CD14-positive monocyte (primary cell): ENCODE data around the gene OR2AT4. TPM values are rescaled to one million over a fixed set of nuclear protein-coding genes. Genes with fewer than 3 reads are reported as not detected.

Source experiments
- DNase-seq, 3 donors: peaks; one replicate each; pipeline ENCODE4 v3.0.0-alpha.2; 2011 to 2022
- H2AFZ ChIP-seq: 2 replicates; pipeline ENCODE4 v1.6.0; 2012; ENCODE audit warnings: mild to moderate bottlenecking, low read depth, low read length, inconsistent platforms; ENCODE audit not compliant: insufficient read depth, poor library complexity, severe bottlenecking
- H3K27ac ChIP-seq, 2 donors: 1 replicate in 1 of 2; 2 replicates in 1 of 2; pipeline ENCODE4 v1.5.1; 2012 to 2013; ENCODE audit warnings: low read length in 2 of 2, control low read depth in 1 of 2, inconsistent platforms in 1 of 2, low read depth in 1 of 2, mild to moderate bottlenecking in 1 of 2
- H3K27me3 ChIP-seq, 2 donors: one replicate each; pipeline versions ENCODE4 v1.6.0 to v1.6.1; 2011 to 2013; ENCODE audit warnings: low read length in 2 of 2; ENCODE audit not compliant: control insufficient read depth in 2 of 2, insufficient read depth in 2 of 2
- H3K36me3 ChIP-seq, 2 donors: replicated peaks in 1 of 2; 1 replicate in 1 of 2; 2 replicates in 1 of 2; pipeline versions ENCODE4 v1.5.1 to v1.6.1; 2012 to 2013; ENCODE audit warnings: low read length in 2 of 2, control low read depth in 1 of 2, inconsistent platforms in 1 of 2, mild to moderate bottlenecking in 1 of 2; ENCODE audit not compliant: insufficient read depth in 2 of 2, control insufficient read depth in 1 of 2
- H3K4me1 ChIP-seq, 2 donors: 1 replicate in 1 of 2; 2 replicates in 1 of 2; pipeline versions ENCODE4 v1.5.1 to v1.6.1; 2012 to 2013; ENCODE audit warnings: low read length in 2 of 2, control low read depth in 1 of 2, inconsistent platforms in 1 of 2, mild to moderate bottlenecking in 1 of 2, moderate library complexity in 1 of 2; ENCODE audit not compliant: insufficient read depth in 2 of 2, control insufficient read depth in 1 of 2
- H3K4me2 ChIP-seq: replicated peaks from 2 replicates; pipeline ENCODE3; 2012; ENCODE audit warnings: low read length, moderate library complexity, mild to moderate bottlenecking; ENCODE audit not compliant: poor library complexity, severe bottlenecking; ENCODE audit errors: extremely low read depth
- H3K4me3 ChIP-seq, 3 experiments: fragments of 200-600 bp in 1 of 3; sonication (generic) in 1 of 3; replicated peaks in 1 of 3; 1 replicate in 2 of 3; 2 replicates in 1 of 3; pipeline ENCODE4 v1.5.1; 2011 to 2013; ENCODE audit warnings: low read length in 3 of 3, mild to moderate bottlenecking in 3 of 3, control low read depth in 2 of 3, low read depth in 2 of 3, inconsistent platforms in 1 of 3, moderate library complexity in 1 of 3
- H3K79me2 ChIP-seq: 2 replicates; pipeline ENCODE4 v1.6.0; 2012; ENCODE audit warnings: mild to moderate bottlenecking, control low read depth, inconsistent platforms, low read length, moderate library complexity; ENCODE audit not compliant: insufficient read depth
- H3K9ac ChIP-seq: 2 replicates; pipeline ENCODE4 v1.6.0; 2017; ENCODE audit warnings: low read length, mild to moderate bottlenecking; ENCODE audit not compliant: insufficient read depth, poor library complexity, severe bottlenecking
- H3K9me3 ChIP-seq, 2 donors: replicated peaks in 1 of 2; 1 replicate in 1 of 2; 2 replicates in 1 of 2; pipeline versions ENCODE4 v1.5.1 to v1.6.1; 2012 to 2013; ENCODE audit warnings: low read length in 2 of 2, control low read depth in 1 of 2; ENCODE audit not compliant: control insufficient read depth in 1 of 2, insufficient read depth in 1 of 2
- H4K20me1 ChIP-seq: 2 replicates; pipeline ENCODE4 v1.6.0; 2012; ENCODE audit warnings: mild to moderate bottlenecking, low read length, control low read depth, moderate library complexity; ENCODE audit not compliant: insufficient read depth
- H3K27ac Mint-ChIP-seq, 7 donors: one replicate each; pipeline ENCODE4 v1.8.0; 2020; ENCODE audit warnings: mild to moderate bottlenecking in 7 of 7, mixed read lengths in 7 of 7, moderate library complexity in 6 of 7, inconsistent platforms in 2 of 7
- H3K27me3 Mint-ChIP-seq, 3 donors: one replicate each; pipeline ENCODE4 v1.8.0; 2021 to 2022; ENCODE audit warnings: low read depth in 3 of 3, mild to moderate bottlenecking in 3 of 3, mixed read lengths in 3 of 3, moderate library complexity in 3 of 3, inconsistent platforms in 1 of 3
- H3K36me3 Mint-ChIP-seq, 2 donors: one replicate each; pipeline ENCODE4 v1.8.0; 2020; ENCODE audit warnings: mixed read lengths in 2 of 2, inconsistent platforms in 1 of 2, mild to moderate bottlenecking in 1 of 2
- H3K4me1 Mint-ChIP-seq: one replicate; pipeline ENCODE4 v1.8.0; 2020; ENCODE audit warnings: mild to moderate bottlenecking, mixed read lengths
- H3K4me3 Mint-ChIP-seq, 2 donors: one replicate each; pipeline ENCODE4 v1.8.0; 2020; ENCODE audit warnings: mild to moderate bottlenecking in 2 of 2, mixed read lengths in 2 of 2, moderate library complexity in 1 of 2
- H3K9me3 Mint-ChIP-seq, 7 donors: one replicate each; pipeline ENCODE4 v1.8.0; 2020 to 2022; ENCODE audit warnings: mixed read lengths in 7 of 7, mild to moderate bottlenecking in 6 of 7, moderate library complexity in 6 of 7, inconsistent platforms in 2 of 7
- CTCF ChIP-seq: fragments of 200-600 bp; IDR thresholded peaks from one replicate; pipeline ENCODE4 v1.8.0; 2022; ENCODE audit warnings: antibody characterized with exemption, mild to moderate bottlenecking
- WGBS: methylation state at CpG from one replicate; pipeline ENCODE4 v1.1.5; 2013; ENCODE audit warnings: missing lambda C conversion rate; ENCODE audit not compliant: insufficient coverage; 5-methylcytosine and 5-hydroxymethylcytosine counted together
- intact Hi-C, 2 donors: fragments of 100-400 bp; cut with micrococcal nuclease; formaldehyde crosslinking; loops; one replicate each; pipeline versions ENCODE4 v1.15.0 to v1.15.1; 2023
- polyA plus RNA-seq, 3 donors: library from polyadenylated mRNA; depleted of rRNA in 1 of 3; unstranded in 2 of 3; stranded (reverse) in 1 of 3; fragments of 300-500 nt in 2 of 3; fragments of >200 nt in 1 of 3; fragmentation: Illumina TruSeq in 2 of 3; gene quantifications; 1 replicate in 2 of 3; 2 replicates in 1 of 3; pipeline ENCODE4 v1.2.3, GENCODE V29; 2012 to 2021

OR2AT4 gene
- polyA plus RNA-seq, 3 donors: not detected

GRCh38 chr11:75143420-75143731 is 46.7 kb upstream of the OR2AT4 start:
- no peak for TF ChIP-seq CTCF
- H3K4me3 Mint-ChIP-seq: peak overlapping the region; percentile 2 to 82
- Histone ChIP-seq H3K9me3 (no peaks in the 10 kb centered on the region), H3K4me1 (peaks cover 39 to 43% of the 10 kb centered on the region in 2 donors), H3K36me3 (no peaks in the 10 kb centered on the region), H3K4me3 (peak overlapping the region in 1 of 3 experiments; percentile 47), H3K27me3 (no peaks in the 10 kb centered on the region), H3K27ac (peak overlapping the region in 1 of 2 donors; percentile 51), H3K79me2 (no peaks in the 10 kb centered on the region), H4K20me1 (no peaks in the 10 kb centered on the region), H2AFZ (no peak overlapping the region), H3K9ac (no peak overlapping the region), H3K4me2 (peak overlapping the region; percentile 54)
- peaks cover 5 to 10% (median 8%) of the 10 kb centered on the region in 3 donors for H3K27me3 Mint-ChIP-seq
- peaks cover 43% of the 10 kb centered on the region for H3K4me1 Mint-ChIP-seq
- no peaks in the 10 kb centered on the region for H3K36me3 Mint-ChIP-seq
- H3K9me3 Mint-ChIP-seq: no peaks in the 10 kb centered on the region
- 6% methylated on average over 2 of the region's 6 CpGs for WGBS
- H3K27ac Mint-ChIP-seq: peak overlapping the region; percentile 77 to 96 (median 88)
- DNase-seq: no peak
- intact Hi-C loops: loop anchor here (2.0 to 5.0 kb wide), 3 partner anchors 97 to 105 kb away; partner anchors contain the start of gene TPBGL (in 1 of the 2)

- WGBS: 44% methylated on average over 8 of the region's 10 CpGs
- peak overlapping the region in 1 of 3 experiments; percentile 47 for H3K4me3 ChIP-seq
- no peak overlapping the region for H3K9ac ChIP-seq
- H3K4me3 Mint-ChIP-seq: peak overlapping the region; percentile 4 to 82
- DNase-seq: peak; percentile 93 to 96 (median 95)
- no peaks in the 10 kb centered on the region for H4K20me1 ChIP-seq
- no peaks in the 10 kb centered on the region for H3K36me3 ChIP-seq
- peak overlapping the region; percentile 54 for H3K4me2 ChIP-seq
- no peaks in the 10 kb centered on the region for H3K9me3 ChIP-seq
- peak overlapping the region; percentile 77 to 96 (median 88) for H3K27ac Mint-ChIP-seq
- H3K4me1 ChIP-seq: peaks cover 34 to 38% of the 10 kb centered on the region in 2 donors
- H3K79me2 ChIP-seq: no peaks in the 10 kb centered on the region
- no peaks in the 10 kb centered on the region for H3K36me3 Mint-ChIP-seq
- H3K27ac ChIP-seq: peak overlapping the region in 1 of 2 donors; percentile 51
- no peaks in the 10 kb centered on the region for H3K27me3 ChIP-seq
- peaks cover 38% of the 10 kb centered on the region for H3K4me1 Mint-ChIP-seq
- TF ChIP-seq CTCF: no peak
- no peak overlapping the region for H2AFZ ChIP-seq
- intact Hi-C loops: loop anchor here (2.0 to 5.0 kb wide), 3 partner anchors 98 to 106 kb away; partner anchors contain the start of gene TPBGL (in 1 of the 2)
- H3K9me3 Mint-ChIP-seq: no peaks in the 10 kb centered on the region
- H3K27me3 Mint-ChIP-seq: peaks cover 8 to 14% (median 8%) of the 10 kb centered on the region in 3 donors
Measured at GRCh38 chr11:75142714-75143419, 46.2 kb upstream of the OR2AT4 start.
